Lung (tissue), 12 donors: Measurements from ENCODE around the gene GPR153. TPM values are rescaled to one million over a fixed set of nuclear protein-coding genes. Genes with fewer than 3 reads are reported as not detected.

ENCODE experiments used
- ATAC-seq: fragments of 200-7000 bp; cut with Tn5 transposase; one replicate; pipeline ENCODE4 v1.9.1; 2020; ENCODE audit warnings: moderate number of reproducible peaks; ENCODE audit not compliant: insufficient read depth, low FRiP score
- DNase-seq, 3 donors: peaks; one replicate each; pipeline ENCODE4 v3.0.0-alpha.2; 2013 to 2017
- H3K27ac ChIP-seq, 2 donors: one replicate each; pipeline ENCODE4 v1.5.1; 2013; ENCODE audit warnings: mild to moderate bottlenecking in 2 of 2, moderate library complexity in 2 of 2, control low read depth in 1 of 2, inconsistent platforms in 1 of 2, low read depth in 1 of 2, low read length in 1 of 2
- H3K27me3 ChIP-seq, 3 donors: one replicate each; pipeline ENCODE4 v1.5.1; 2013; ENCODE audit warnings: low read length in 2 of 3; ENCODE audit not compliant: control insufficient read depth in 3 of 3, insufficient read depth in 3 of 3
- H3K36me3 ChIP-seq, 4 donors: one replicate each; pipeline ENCODE4 v1.5.1; 2013; ENCODE audit warnings: low read length in 4 of 4, mild to moderate bottlenecking in 1 of 4, moderate library complexity in 1 of 4; ENCODE audit not compliant: control insufficient read depth in 4 of 4, insufficient read depth in 4 of 4
- H3K4me1 ChIP-seq, 5 donors: one replicate each; pipeline ENCODE4 v1.5.1; 2013; ENCODE audit warnings: low read length in 5 of 5, mild to moderate bottlenecking in 2 of 5, moderate library complexity in 1 of 5; ENCODE audit not compliant: control insufficient read depth in 5 of 5, insufficient read depth in 5 of 5
- H3K4me3 ChIP-seq: one replicate; pipeline ENCODE4 v1.5.1; 2013; ENCODE audit warnings: mild to moderate bottlenecking, control low read depth, moderate library complexity
- H3K9ac ChIP-seq, 2 donors: one replicate each; pipeline ENCODE4 v1.5.1; 2013; ENCODE audit warnings: low read length in 2 of 2, control low read depth in 1 of 2; ENCODE audit not compliant: insufficient read depth in 1 of 2
- H3K9me3 ChIP-seq, 4 donors: one replicate each; pipeline ENCODE4 v1.5.1; 2013; ENCODE audit warnings: low read length in 3 of 4, mild to moderate bottlenecking in 1 of 4, moderate library complexity in 1 of 4; ENCODE audit not compliant: control insufficient read depth in 4 of 4, insufficient read depth in 3 of 4
- WGBS, 2 donors: extraction: QIAGEN DNeasy Blood & Tissue Kit; methylation state at CpG; one replicate each; pipeline ENCODE4 v1.1.7; 2013; 5-methylcytosine and 5-hydroxymethylcytosine counted together
- polyA plus RNA-seq, 2 donors: library from polyadenylated mRNA; stranded (reverse); fragments of 200-250 nt; gene quantifications; one replicate each; pipeline ENCODE4 v1.2.1, GENCODE V29; 2013
- total RNA-seq, 2 donors: library from RNA; depleted of rRNA in 1 of 2; stranded (reverse); fragments of >200 nt in 1 of 2; gene quantifications; one replicate each; pipeline ENCODE4 v1.2.1, GENCODE V29; 2014 to 2021
- TF ChIP-seq, protein P1 (sequence below): IDR thresholded peaks from 2 replicates; pipeline ENCODE4 v1.5.1; 2012; ENCODE audit warnings: mild to moderate bottlenecking; ENCODE audit errors: control extremely low read depth, extremely low read depth
- donor health status: control.
- donor health status: control.
- donor health status: Bipolar disorder and iron deficiency.
- donor health status: healthy.
- donor health status: DM: yes; HTN: yes; CAD: no.

The GPR153 gene
- total and polyA plus RNA-seq, 4 donors: 3.2 to 17.0 (median 6.2) TPM

- DNase-seq: no peak
- H3K27ac ChIP-seq: no peak overlapping the region
- ATAC-seq: no peak
- H3K4me1 ChIP-seq: peaks cover 0 to 47% (median 18%) of the 10 kb centered on the region in 5 donors
- H3K36me3 ChIP-seq: no peaks in the 10 kb centered on the region
- H3K9ac ChIP-seq: no peak overlapping the region
- no peaks in the 10 kb centered on the region for H3K27me3 ChIP-seq
- TF ChIP-seq, protein P1, sequence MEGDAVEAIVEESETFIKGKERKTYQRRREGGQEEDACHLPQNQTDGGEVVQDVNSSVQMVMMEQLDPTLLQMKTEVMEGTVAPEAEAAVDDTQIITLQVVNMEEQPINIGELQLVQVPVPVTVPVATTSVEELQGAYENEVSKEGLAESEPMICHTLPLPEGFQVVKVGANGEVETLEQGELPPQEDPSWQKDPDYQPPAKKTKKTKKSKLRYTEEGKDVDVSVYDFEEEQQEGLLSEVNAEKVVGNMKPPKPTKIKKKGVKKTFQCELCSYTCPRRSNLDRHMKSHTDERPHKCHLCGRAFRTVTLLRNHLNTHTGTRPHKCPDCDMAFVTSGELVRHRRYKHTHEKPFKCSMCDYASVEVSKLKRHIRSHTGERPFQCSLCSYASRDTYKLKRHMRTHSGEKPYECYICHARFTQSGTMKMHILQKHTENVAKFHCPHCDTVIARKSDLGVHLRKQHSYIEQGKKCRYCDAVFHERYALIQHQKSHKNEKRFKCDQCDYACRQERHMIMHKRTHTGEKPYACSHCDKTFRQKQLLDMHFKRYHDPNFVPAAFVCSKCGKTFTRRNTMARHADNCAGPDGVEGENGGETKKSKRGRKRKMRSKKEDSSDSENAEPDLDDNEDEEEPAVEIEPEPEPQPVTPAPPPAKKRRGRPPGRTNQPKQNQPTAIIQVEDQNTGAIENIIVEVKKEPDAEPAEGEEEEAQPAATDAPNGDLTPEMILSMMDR: no peak
- WGBS, 2 donors: 93 to 94% methylated on average over 19 of the region's 19 CpGs
- H3K4me3 ChIP-seq: no peak overlapping the region
- peaks cover 0 to 2% (median 0%) of the 10 kb centered on the region in 4 donors for H3K9me3 ChIP-seq
These were observed 12.5 kb upstream of the GPR153 start for GRCh38 chr1:6273380-6273891.

GRCh38 chr1:6272868-6273267, 12.0 kb upstream of the GPR153 start:
- Histone ChIP-seq H3K27me3 (no peaks in the 10 kb centered on the region), H3K9me3 (peaks cover 0 to 2% (median 0%) of the 10 kb centered on the region in 4 donors), H3K9ac (no peak overlapping the region), H3K27ac (no peak overlapping the region), H3K36me3 (no peaks in the 10 kb centered on the region), H3K4me3 (no peak overlapping the region), H3K4me1 (peaks cover 0 to 47% (median 18%) of the 10 kb centered on the region in 5 donors)
- DNase-seq: no peak
- WGBS, 2 donors: 87 to 93% methylated on average over 6 of the region's 6 CpGs
- TF ChIP-seq, protein P1: no peak
- no peak for ATAC-seq

GRCh38 chr1:6272452-6272851, 11.6 kb upstream of the GPR153 start:
- Histone ChIP-seq H3K27ac (no peak overlapping the region), H3K4me3 (no peak overlapping the region), H3K27me3 (no peaks in the 10 kb centered on the region), H3K9me3 (peaks cover 0 to 2% (median 0%) of the 10 kb centered on the region in 4 donors), H3K4me1 (peaks cover 0 to 49% (median 18%) of the 10 kb centered on the region in 5 donors), H3K9ac (no peak overlapping the region), H3K36me3 (no peaks in the 10 kb centered on the region)
- TF ChIP-seq, protein P1: no peak
- ATAC-seq (no peak), DNase-seq (no peak)
- 80 to 85% methylated on average over 9 of the region's 9 CpGs for WGBS, 2 donors

DNA sequence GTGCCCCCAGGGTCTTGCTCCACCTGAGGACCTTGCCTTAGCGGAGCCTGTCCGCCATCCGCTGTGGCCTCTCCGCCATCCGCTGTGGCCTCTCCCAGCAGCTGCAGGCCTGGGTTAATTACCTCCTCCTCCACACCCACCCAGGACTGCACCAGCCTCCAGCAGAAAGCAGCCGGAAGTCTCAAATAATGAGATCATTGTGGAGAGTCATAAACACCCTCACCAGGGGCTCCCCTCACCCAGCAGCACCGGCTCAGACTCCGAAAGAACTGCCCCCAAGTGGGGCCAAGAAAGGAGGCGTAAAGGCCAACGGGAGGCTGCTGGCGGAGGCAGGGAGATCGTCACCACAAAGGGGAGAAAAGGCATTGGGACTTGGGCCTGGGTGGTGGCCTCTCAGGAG, 10.7 kb upstream of the GPR153 start:
- H3K9me3 ChIP-seq: peaks cover 0 to 2% (median 0%) of the 10 kb centered on the region in 4 donors
- no peak overlapping the region for H3K27ac ChIP-seq
- H3K9ac ChIP-seq: no peak overlapping the region
- peaks cover 0 to 52% (median 17%) of the 10 kb centered on the region in 5 donors for H3K4me1 ChIP-seq
- TF ChIP-seq, protein P1: no peak
- DNase-seq: no peak
- H3K27me3 ChIP-seq: no peaks in the 10 kb centered on the region
- H3K36me3 ChIP-seq: no peaks in the 10 kb centered on the region
- 81 to 89% methylated on average over 12 of the region's 12 CpGs for WGBS, 2 donors
- no peak for ATAC-seq
- H3K4me3 ChIP-seq: no peak overlapping the region
